ENCODE measurements around the gene GPR162.
A peak's percentile ranks its signal among the peaks of the same experiment; 100 is the strongest.
"Not testable (repeated sequence)": the region's sequence is repeated elsewhere in the genome, so short reads cannot be mapped to it uniquely, and the experiment has no call there.

The GPR162 gene

DNA sequence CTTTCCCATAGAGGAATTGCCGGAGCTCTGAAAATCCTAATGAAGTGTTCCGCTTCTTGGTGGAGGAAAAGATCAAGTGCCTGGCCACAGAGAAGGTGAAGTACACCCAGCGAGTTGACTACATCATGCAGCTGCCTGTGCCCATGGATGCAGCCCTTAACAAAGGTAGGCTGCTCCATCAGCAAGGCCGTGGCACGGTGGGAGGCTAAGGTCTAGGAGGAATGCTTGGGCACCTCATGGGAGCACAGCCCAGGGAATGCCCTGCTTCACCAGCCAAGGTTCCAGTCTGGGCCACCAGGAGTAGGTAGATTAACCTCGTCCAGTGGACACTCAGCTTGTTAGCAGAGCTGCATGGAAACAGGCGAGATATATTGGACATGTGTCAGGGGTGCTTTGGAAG, 39.3 kb downstream of the GPR162 start:
- Histone ChIP-seq H3K36me3 (ENCODE audit: insufficient read depth, low read length) (peaks cover 15% of the 10 kb centered on the region), H3K9me3 (ENCODE audit: control insufficient read depth, insufficient read depth, low read length) (no peaks in the 10 kb centered on the region), H3K9ac (ENCODE audit: low read depth, low read length) (no peak overlapping the region), H3K4me1 (ENCODE audit: insufficient read depth, low read length) (peaks cover 5% of the 10 kb centered on the region; the same call in 1 of the 2 replicates)

DNA sequence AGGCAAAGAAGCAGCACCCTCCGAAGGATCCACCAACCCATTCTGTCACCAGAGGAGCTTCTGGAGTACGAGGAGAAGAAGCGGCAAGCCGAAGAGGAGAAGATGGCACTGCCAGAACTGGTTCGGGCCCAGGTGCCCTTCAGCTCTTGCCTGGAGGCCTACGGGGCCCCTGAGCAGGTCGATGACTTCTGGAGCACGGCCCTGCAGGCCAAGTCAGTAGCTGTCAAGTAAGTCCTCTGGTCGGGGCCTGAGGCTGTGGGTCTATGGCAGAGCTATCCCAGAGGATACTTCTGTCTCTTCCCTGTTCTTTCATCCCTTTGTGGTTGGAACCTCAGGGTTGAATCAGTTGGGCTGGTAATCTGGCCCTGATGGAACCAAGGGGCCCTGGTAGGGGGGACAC, 39.8 kb downstream of the GPR162 start:
- no peaks in the 10 kb centered on the region for H3K9me3 ChIP-seq (ENCODE audit: control insufficient read depth, insufficient read depth, low read length)
- peaks cover 6% of the 10 kb centered on the region; the same call in 1 of the 2 replicates for H3K4me1 ChIP-seq (ENCODE audit: insufficient read depth, low read length)
- peaks cover 13% of the 10 kb centered on the region for H3K36me3 ChIP-seq (ENCODE audit: insufficient read depth, low read length)
- H3K9ac ChIP-seq (ENCODE audit: low read depth, low read length) = no peak overlapping the region

DNA sequence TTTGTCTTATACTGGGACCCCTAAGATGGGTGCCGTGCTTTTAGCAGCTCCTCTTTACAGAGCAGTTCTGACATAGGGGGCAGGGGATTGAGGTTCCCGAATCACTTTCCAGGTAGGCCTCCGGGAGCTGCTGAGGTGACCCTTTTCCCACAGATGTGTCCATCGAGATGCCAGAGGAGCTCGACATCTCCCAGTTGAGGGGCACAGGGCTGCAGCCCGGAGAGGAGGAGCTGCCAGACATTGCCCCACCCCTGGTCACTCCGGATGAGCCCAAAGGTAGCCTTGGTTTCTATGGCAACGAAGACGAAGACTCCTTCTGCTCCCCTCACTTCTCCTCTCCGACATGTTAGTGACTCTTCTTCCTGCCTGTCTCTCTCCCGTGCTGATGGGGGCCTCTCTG, 41.4 kb downstream of the GPR162 start:
- Histone ChIP-seq H3K4me1 (ENCODE audit: insufficient read depth, low read length) (peaks cover 6% of the 10 kb centered on the region; the same call in 1 of the 2 replicates), H3K9ac (ENCODE audit: low read depth, low read length) (no peak overlapping the region), H3K9me3 (ENCODE audit: control insufficient read depth, insufficient read depth, low read length) (no peaks in the 10 kb centered on the region), H3K36me3 (ENCODE audit: insufficient read depth, low read length) (peaks cover 8% of the 10 kb centered on the region)

DNA sequence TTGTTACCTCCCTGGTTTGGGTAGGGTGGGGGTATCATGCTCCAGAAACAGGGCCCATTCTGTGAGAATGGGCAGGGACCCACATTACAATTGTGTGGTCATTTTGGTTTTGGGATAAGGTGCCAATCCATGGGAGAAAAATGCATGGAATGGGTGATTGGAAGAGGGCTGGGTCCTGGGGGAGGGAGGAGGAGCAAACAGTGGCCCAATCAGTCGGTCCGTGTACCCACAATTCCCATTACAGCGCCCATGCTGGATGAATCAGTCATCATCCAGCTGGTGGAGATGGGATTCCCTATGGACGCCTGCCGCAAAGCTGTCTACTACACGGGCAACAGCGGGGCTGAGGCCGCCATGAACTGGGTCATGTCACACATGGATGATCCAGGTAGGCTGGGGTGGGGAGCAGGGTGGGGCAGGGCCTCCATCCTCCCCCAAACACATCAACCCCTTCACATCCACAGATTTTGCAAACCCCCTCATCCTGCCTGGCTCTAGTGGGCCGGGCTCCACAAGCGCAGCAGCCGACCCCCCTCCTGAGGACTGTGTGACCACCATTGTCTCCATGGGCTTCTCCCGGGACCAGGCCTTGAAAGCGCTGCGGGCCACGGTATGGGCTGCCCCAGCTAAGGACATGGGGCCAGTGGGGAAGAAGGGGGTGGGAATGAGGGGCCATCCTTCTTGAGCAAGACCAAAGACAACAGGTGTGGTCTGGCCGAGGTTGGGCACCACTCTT, 42.1 kb downstream of the GPR162 start:
- peaks cover 6% of the 10 kb centered on the region; the same call in 1 of the 2 replicates for H3K4me1 ChIP-seq (ENCODE audit: insufficient read depth, low read length)
- H3K36me3 ChIP-seq (ENCODE audit: insufficient read depth, low read length) = peaks cover 8% of the 10 kb centered on the region
- H3K9ac ChIP-seq (ENCODE audit: low read depth, low read length) = no peak overlapping the region
- no peaks in the 10 kb centered on the region for H3K9me3 ChIP-seq (ENCODE audit: control insufficient read depth, insufficient read depth, low read length)

DNA sequence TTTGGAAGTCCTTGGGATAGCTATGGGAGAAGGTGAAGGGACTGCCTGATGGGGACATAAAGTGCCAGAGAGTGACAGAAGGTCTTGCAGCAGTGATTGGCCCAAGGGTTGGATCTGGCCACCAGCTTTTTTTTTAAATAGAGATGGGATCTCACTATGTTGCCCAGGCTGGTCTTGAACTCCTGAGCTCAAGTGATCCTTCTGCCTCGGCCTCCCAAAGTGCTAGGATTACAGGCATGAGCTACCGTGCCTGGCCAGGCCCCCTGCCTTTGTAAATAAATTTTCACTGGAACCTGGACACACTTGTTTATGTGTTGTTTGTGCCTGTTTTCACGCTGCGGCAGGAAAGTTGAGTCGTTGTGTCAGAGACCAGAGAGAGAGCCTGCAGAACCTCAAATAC, 43.7 kb downstream of the GPR162 start:
- H3K36me3 ChIP-seq (ENCODE audit: insufficient read depth, low read length) = peaks cover 12% of the 10 kb centered on the region
- not testable (repeated sequence) for H3K9ac ChIP-seq (ENCODE audit: low read depth, low read length); H3K9me3 ChIP-seq (ENCODE audit: control insufficient read depth, insufficient read depth, low read length)
- H3K4me1 ChIP-seq (ENCODE audit: insufficient read depth, low read length) = peaks cover 11% of the 10 kb centered on the region

DNA sequence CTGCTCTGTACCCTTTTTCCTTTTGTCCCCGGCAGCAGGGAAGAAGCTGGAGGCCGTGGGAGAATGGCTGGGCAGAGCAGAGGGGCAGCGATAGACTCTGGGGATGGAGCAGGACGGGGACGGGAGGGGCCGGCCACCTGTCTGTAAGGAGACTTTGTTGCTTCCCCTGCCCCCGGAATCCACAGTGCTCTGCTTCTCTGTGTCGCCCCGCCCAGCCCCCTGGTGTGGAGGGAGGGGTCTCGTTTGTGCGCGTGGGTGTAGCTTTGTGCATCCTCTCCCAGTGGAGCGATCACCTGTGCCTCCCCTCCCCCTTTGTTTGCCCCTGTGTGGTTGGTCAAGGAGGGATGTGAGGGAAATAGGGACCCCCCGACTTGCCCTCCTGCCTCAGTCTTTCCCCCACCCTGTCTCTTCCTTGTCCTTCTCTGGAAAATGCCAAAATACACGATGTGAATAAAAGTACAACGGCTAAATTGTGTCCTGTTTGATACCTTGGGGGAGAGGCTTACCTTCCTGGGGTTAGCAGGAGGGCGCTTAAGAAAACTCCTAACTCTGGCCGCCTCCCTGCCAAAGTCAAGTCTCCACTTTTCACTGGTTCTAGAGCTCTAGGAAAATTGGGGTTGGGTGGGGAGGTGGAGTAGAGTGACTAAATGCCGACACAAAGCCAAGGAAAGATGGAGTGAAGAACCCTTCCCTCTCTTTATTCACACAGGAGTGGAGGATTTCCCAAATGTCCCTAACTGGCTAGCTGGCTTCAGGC, 44.7 kb downstream of the GPR162 start:
- Histone ChIP-seq H3K9me3 (ENCODE audit: control insufficient read depth, insufficient read depth, low read length) (no peaks in the 10 kb centered on the region), H3K9ac (ENCODE audit: low read depth, low read length) (peak overlapping the region; percentile 61), H3K4me1 (ENCODE audit: insufficient read depth, low read length) (peaks cover 11% of the 10 kb centered on the region), H3K36me3 (ENCODE audit: insufficient read depth, low read length) (peaks cover 12% of the 10 kb centered on the region)

DNA sequence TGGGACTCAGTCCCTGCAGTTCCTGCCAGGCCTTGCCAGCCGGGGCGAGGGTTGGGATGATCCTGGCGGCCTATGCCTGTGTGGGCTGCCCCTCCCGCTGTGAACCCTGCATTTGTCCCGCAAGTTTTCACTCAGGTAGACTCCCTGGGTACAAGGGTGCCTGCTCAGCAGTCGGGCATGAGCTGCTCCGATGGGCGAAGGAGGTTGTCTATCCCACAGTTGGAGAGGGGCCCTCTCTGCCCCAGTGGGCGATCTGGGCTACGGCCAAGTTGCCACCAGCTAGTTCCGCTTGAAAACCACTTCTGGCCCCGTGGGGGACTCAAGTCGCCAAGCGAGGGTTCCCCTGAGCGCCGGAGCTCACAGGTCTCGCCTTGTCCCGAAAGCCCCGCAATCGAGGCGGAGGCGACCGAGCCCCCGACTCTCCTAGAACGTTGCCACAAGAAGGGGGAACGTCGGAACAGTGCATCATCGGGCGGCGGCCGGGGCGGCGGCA, 45.3 kb downstream of the GPR162 start:
- Histone ChIP-seq H3K9ac (ENCODE audit: low read depth, low read length) (peak overlapping the region; percentile 61), H3K4me1 (ENCODE audit: insufficient read depth, low read length) (peaks cover 11% of the 10 kb centered on the region), H3K9me3 (ENCODE audit: control insufficient read depth, insufficient read depth, low read length) (no peaks in the 10 kb centered on the region), H3K36me3 (ENCODE audit: insufficient read depth, low read length) (peaks cover 12% of the 10 kb centered on the region)

DNA sequence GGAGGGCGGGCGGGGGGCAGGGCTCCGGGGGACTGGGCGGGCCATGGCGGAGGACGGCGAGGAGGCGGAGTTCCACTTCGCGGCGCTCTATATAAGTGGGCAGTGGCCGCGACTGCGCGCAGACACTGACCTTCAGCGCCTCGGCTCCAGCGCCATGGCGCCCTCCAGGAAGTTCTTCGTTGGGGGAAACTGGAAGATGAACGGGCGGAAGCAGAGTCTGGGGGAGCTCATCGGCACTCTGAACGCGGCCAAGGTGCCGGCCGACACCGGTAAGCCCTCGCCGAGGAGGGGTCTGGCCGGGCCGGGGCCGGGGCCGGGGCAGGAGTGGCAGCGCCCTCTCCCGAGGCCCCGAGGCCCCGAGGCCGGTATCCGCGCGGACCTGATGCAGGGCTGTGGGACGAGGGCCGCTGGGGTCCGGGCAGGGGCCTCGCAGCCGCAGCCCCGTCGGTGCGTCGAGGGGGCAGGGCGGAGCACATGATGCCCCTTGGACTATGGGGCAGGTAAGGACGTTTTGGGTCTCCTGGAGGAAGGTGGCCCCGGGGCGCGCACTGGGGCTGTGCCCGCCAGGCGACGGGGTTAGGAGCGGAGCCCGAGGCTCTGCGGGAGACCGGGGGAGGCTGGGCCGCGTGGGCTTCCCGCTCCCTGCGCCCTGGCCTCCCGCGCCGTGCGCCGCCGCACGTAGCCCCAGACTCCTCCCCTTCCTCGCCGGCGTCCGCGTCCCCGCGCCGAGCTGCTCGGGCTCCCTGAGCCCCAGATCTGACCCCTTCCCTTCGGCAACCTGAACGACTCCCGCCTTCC, 46.0 kb downstream of the GPR162 start, which contains the start of gene TPI1:
Gene TPI1 (plus strand): TSS at position 119 of the 798 bp plus-strand sequence. CDS start 36 bp downstream, at position 155.
- peaks cover 11% of the 10 kb centered on the region for H3K4me1 ChIP-seq (ENCODE audit: insufficient read depth, low read length)
- H3K9me3 ChIP-seq (ENCODE audit: control insufficient read depth, insufficient read depth, low read length) = no peaks in the 10 kb centered on the region
- peaks cover 9% of the 10 kb centered on the region for H3K36me3 ChIP-seq (ENCODE audit: insufficient read depth, low read length)
- peak within 1 kb of the TSS; percentile 69 for H3K9ac ChIP-seq (ENCODE audit: low read depth, low read length)

DNA sequence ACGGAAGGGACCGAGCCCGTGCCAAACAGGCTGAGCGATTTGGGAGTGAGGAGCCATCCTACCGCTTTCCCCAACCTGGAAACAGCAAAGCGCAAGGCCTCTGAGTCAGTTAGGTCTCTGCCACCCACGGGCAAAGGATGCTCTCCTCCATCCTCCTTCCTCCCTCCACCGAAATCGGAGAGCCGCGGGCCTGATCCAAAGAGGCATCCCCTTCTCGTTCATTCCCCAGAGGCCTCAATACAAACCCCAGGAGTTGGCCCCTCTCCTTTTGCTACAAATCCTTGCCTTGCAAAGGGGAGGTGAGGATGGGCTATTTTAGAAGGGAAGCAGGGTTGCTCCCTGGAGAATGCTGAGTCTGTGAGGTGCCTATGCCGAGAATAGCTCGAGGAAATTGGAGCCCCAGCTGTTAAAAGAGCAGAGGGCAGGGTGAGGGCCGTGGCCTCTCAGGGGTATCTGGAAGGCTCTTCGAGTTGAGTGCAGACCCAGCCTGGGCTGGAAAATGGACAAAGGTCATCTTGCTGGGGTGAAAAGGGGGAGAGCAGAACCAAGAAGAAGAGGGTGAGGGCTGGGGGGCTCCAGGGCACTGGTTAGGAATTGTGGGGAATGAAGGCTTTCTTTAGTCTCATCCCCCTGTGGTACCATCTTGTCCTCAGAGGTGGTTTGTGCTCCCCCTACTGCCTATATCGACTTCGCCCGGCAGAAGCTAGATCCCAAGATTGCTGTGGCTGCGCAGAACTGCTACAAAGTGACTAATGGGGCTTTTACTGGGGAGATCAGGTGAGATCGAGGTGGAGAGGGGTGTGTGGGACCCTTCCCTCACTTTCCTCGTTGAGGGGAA, 46.8 kb downstream of the GPR162 start:
- Histone ChIP-seq H3K4me1 (ENCODE audit: insufficient read depth, low read length) (peaks cover 11% of the 10 kb centered on the region), H3K36me3 (ENCODE audit: insufficient read depth, low read length) (peaks cover 9% of the 10 kb centered on the region), H3K9ac (ENCODE audit: low read depth, low read length) (peak overlapping the region; percentile 69)

DNA sequence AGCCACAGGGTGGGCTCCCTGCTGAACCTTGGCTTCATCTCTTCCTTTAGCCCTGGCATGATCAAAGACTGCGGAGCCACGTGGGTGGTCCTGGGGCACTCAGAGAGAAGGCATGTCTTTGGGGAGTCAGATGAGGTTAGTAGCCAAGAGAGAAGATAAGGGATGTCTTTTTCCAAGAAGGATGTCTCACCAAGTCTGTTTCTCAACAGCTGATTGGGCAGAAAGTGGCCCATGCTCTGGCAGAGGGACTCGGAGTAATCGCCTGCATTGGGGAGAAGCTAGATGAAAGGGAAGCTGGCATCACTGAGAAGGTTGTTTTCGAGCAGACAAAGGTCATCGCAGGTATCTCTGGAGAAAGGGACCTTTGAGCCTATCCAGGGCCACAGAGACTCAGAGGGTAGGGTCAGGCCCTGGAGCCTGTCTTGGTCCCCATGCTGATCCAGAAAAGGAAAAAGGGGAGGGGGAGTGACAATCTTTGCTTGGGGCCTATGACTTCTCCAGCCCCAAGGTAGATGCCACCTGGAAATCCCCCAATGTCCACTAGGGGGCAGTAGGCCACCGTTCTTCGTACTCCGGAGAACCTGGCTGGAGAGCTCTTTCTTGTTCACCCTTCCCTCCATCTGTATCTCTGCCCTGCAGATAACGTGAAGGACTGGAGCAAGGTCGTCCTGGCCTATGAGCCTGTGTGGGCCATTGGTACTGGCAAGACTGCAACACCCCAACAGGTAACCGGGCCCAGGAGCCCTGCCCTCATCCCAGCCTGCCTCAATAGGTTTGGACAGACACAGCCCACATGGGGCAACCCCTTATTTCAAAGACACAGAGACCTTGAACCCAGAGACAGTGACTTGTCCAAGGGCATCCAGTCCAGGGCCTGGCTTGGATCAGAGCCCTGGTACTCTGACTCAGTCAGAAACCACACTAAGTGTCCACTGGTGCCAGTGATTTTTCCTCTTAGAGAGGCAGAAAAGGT, 47.7 kb downstream of the GPR162 start:
- Histone ChIP-seq H3K9me3 (ENCODE audit: control insufficient read depth, insufficient read depth, low read length) (no peaks in the 10 kb centered on the region), H3K9ac (ENCODE audit: low read depth, low read length) (peak overlapping the region; percentile 69; the same call in 1 of the 2 replicates), H3K36me3 (ENCODE audit: insufficient read depth, low read length) (peaks cover 9% of the 10 kb centered on the region), H3K4me1 (ENCODE audit: insufficient read depth, low read length) (peaks cover 11% of the 10 kb centered on the region)

More for the DNA sequence above, 46.8 kb downstream of the GPR162 start:
- no peaks in the 10 kb centered on the region for H3K9me3 ChIP-seq (ENCODE audit: control insufficient read depth, insufficient read depth, low read length)

DNA sequence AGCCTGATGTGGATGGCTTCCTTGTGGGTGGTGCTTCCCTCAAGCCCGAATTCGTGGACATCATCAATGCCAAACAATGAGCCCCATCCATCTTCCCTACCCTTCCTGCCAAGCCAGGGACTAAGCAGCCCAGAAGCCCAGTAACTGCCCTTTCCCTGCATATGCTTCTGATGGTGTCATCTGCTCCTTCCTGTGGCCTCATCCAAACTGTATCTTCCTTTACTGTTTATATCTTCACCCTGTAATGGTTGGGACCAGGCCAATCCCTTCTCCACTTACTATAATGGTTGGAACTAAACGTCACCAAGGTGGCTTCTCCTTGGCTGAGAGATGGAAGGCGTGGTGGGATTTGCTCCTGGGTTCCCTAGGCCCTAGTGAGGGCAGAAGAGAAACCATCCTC, 48.7 kb downstream of the GPR162 start:
- H3K4me1 ChIP-seq (ENCODE audit: insufficient read depth, low read length) = peaks cover 11% of the 10 kb centered on the region
- H3K36me3 ChIP-seq (ENCODE audit: insufficient read depth, low read length); H3K9ac ChIP-seq (ENCODE audit: low read depth, low read length); H3K9me3 ChIP-seq (ENCODE audit: control insufficient read depth, insufficient read depth, low read length): not testable (repeated sequence)

DNA sequence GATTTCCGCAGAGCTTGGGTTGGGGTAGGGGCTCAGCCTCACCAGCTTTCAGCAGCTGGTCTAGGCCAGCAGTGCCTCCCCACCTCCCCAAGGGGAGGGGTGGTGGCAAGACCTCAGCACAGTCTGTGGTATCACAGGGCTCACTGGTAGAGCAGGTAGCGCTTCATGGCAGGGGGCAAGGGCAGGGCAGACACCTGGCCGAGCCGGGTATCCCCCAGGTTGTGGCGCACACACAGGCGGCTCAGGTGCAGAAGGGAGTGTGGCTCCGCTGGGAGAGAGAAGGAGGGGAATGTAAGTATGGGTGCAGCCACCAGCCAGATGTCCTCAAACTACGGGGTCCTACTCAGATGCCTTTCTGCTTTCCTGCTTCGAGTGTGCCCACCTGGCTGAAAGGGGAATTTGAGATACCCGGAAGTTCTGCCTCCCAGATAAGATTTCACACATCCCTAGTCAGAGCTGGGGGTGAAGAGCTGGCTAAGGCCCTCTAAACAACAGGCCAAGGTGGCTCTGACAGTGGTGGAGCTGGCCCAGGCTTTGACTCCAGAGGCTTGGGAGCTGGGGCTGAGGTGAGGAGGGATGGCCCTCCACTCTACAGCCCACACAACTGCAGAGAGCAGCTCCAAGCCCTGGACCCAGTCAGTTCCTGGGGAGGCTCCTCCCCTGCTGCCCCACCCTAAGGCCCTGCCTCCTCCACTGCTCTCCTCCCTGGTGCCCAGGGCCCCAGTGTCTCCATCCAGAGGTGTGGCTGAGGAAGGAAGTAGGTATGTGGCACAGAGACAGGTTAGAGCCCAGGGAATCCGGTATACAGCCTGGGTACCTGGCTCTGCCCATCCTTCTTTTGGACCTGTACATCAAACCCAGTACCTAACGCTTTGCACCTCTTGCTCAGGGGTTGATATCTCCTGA, 49.7 kb downstream of the GPR162 start:
- no peaks in the 10 kb centered on the region for H3K9me3 ChIP-seq (ENCODE audit: control insufficient read depth, insufficient read depth, low read length)
- H3K9ac ChIP-seq (ENCODE audit: low read depth, low read length) = peak overlapping the region; percentile 82
- peaks cover 5% of the 10 kb centered on the region; the same call in 1 of the 2 replicates for H3K4me1 ChIP-seq (ENCODE audit: insufficient read depth, low read length)
- peaks cover 7% of the 10 kb centered on the region; the same call in 1 of the 2 replicates for H3K36me3 ChIP-seq (ENCODE audit: insufficient read depth, low read length)
